HepG2 (cell line): ENCODE results near the gene COL8A2.

ENCODE experiments used
- KDM1A ChIP-seq: IDR thresholded peaks from 2 replicates; pipeline ENCODE4 v1.6.1; 2016; ENCODE audit warnings: missing compliant biosample characterization
- MTA3 ChIP-seq: sonication (generic); formaldehyde crosslinking; IDR thresholded peaks from 2 replicates; pipeline ENCODE4 v1.4.0; 2020; ENCODE audit warnings: missing genetic modification reagents
- PATZ1 ChIP-seq: sonication (generic); formaldehyde crosslinking; IDR thresholded peaks from 2 replicates; pipeline ENCODE4 v1.4.0; 2020; ENCODE audit warnings: missing genetic modification reagents
- SMAD3 ChIP-seq: sonication (generic); formaldehyde crosslinking; IDR thresholded peaks from 2 replicates; pipeline ENCODE4 v1.4.0; 2020; ENCODE audit warnings: missing genetic modification reagents
- SNAPC5 ChIP-seq: sonication (generic); formaldehyde crosslinking; IDR thresholded peaks from 2 replicates; pipeline ENCODE4 v1.8.1; 2023; ENCODE audit warnings: mild to moderate bottlenecking, missing genetic modification reagents, borderline replicate concordance
- ZNF24 ChIP-seq: fragments of 450-650 bp; IDR thresholded peaks from 2 replicates; pipeline ENCODE4 v1.6.1; 2017; ENCODE audit warnings: antibody characterized with exemption, mild to moderate bottlenecking
- ZNF274 ChIP-seq: sonication (generic); formaldehyde crosslinking; IDR thresholded peaks from 2 replicates; pipeline ENCODE4 v1.5.1; 2020; ENCODE audit warnings: mild to moderate bottlenecking, missing genetic modification reagents
- ZNF276 ChIP-seq: sonication (generic); formaldehyde crosslinking; IDR thresholded peaks from 2 replicates; pipeline ENCODE4 v1.4.0; 2020; ENCODE audit warnings: mild to moderate bottlenecking, low read depth, missing genetic modification reagents
- ZNF441 ChIP-seq: sonication (generic); formaldehyde crosslinking; IDR thresholded peaks from 2 replicates; pipeline ENCODE4 v1.7.0; 2021; ENCODE audit warnings: missing genetic modification reagents, borderline replicate concordance
- ZSCAN21 ChIP-seq: sonication (generic); formaldehyde crosslinking; IDR thresholded peaks from 2 replicates; pipeline ENCODE4 v1.8.0; 2022; ENCODE audit warnings: mild to moderate bottlenecking, missing genetic modification reagents, moderate library complexity, borderline replicate concordance

- TF ChIP-seq SMAD3 (CRISPR knock-in tag): no peak
- TF ChIP-seq ZNF441 (CRISPR knock-in tag): no peak
- no peak for TF ChIP-seq ZNF24
- TF ChIP-seq PATZ1 (CRISPR knock-in tag): no peak
- TF ChIP-seq KDM1A (CRISPR knock-in tag): no peak
- TF ChIP-seq ZNF276: no peak
- no peak for TF ChIP-seq ZNF274 (CRISPR knock-in tag)
- no peak for TF ChIP-seq SNAPC5 (CRISPR knock-in tag)
- TF ChIP-seq MTA3 (CRISPR knock-in tag): no peak
- no peak for TF ChIP-seq ZSCAN21 (CRISPR knock-in tag)
These were observed 43.0 kb downstream of the COL8A2 start for GRCh38 chr1:36081926-36082485.
